ENCODE results near the gene SLC10A2.

SLC10A2 gene

GRCh38 chr13:103003631-103004030 lies 62.6 kb downstream of the SLC10A2 start:
- no peaks in the 10 kb centered on the region for H3K9me3 ChIP-seq (ENCODE audit: insufficient read depth, low read depth, low read length)
- H3K9ac ChIP-seq (ENCODE audit: low read depth, low read length, poor library complexity, severe bottlenecking), result no peak overlapping the region

DNA sequence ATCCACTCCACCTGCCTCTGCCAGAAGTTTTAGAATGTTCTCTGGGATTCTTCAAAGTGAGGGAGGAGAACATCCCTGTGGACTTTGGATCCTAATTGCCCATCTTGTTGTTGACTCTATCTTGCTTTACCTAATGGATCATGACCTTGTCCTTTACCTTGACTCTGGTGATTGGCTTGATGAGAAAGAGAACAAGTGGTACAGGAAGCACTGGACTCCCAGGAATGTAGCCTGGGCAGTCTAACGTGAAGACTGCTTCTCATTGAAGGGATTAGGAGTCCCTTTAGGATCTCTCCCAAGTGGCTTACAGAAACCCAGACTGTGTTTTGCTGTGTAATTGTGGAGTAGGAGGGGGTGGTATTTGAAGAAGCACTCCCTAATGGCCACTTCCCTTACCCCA lies 63.9 kb downstream of the SLC10A2 start:
- Histone ChIP-seq H3K27me3 (ENCODE audit: insufficient read depth, low read length, poor library complexity, severe bottlenecking) (no peaks in the 10 kb centered on the region), H3F3A (ENCODE audit: low read depth) (no peaks in the 10 kb centered on the region), H3K36me3 (ENCODE audit: insufficient read depth, low read length) (no peaks in the 10 kb centered on the region), H3K4me1 (ENCODE audit: insufficient read depth, low read length, poor library complexity, severe bottlenecking) (no peaks in the 10 kb centered on the region), H4K20me1 (ENCODE audit: insufficient read depth, low read length, poor library complexity, severe bottlenecking) (no peaks in the 10 kb centered on the region), H3K9me2 (replicated peaks; ENCODE audit: low read depth, low read length) (no peaks in the 10 kb centered on the region), H3K9me3 (ENCODE audit: insufficient read depth, low read depth, low read length) (no peaks in the 10 kb centered on the region), H3K4me3 (ENCODE audit: low read length, poor library complexity, severe bottlenecking) (no peak overlapping the region), H3K4me2 (ENCODE audit: low read depth, low read length, poor library complexity, severe bottlenecking) (no peak overlapping the region), H3K79me2 (ENCODE audit: insufficient read depth, low read length) (no peaks in the 10 kb centered on the region), H2AFZ (ENCODE audit: low read length) (no peak overlapping the region), H3K9ac (ENCODE audit: low read depth, low read length, poor library complexity, severe bottlenecking) (no peak overlapping the region)
- no peak for TF ChIP-seq EZH2phosphoT487 (IDR thresholded peaks at IDR 0.05; ENCODE audit: borderline replicate concordance)
- TF ChIP-seq, protein P1, sequence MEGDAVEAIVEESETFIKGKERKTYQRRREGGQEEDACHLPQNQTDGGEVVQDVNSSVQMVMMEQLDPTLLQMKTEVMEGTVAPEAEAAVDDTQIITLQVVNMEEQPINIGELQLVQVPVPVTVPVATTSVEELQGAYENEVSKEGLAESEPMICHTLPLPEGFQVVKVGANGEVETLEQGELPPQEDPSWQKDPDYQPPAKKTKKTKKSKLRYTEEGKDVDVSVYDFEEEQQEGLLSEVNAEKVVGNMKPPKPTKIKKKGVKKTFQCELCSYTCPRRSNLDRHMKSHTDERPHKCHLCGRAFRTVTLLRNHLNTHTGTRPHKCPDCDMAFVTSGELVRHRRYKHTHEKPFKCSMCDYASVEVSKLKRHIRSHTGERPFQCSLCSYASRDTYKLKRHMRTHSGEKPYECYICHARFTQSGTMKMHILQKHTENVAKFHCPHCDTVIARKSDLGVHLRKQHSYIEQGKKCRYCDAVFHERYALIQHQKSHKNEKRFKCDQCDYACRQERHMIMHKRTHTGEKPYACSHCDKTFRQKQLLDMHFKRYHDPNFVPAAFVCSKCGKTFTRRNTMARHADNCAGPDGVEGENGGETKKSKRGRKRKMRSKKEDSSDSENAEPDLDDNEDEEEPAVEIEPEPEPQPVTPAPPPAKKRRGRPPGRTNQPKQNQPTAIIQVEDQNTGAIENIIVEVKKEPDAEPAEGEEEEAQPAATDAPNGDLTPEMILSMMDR (conservative IDR thresholded peaks at IDR 0.05; ENCODE audit: low read length), result no peak

More at GRCh38 chr13:103003631-103004030, 62.6 kb downstream of the SLC10A2 start:
- Histone ChIP-seq H3K79me2 (ENCODE audit: insufficient read depth, low read length) (no peaks in the 10 kb centered on the region), H4K20me1 (ENCODE audit: insufficient read depth, low read length, poor library complexity, severe bottlenecking) (no peaks in the 10 kb centered on the region), H3K4me1 (ENCODE audit: insufficient read depth, low read length, poor library complexity, severe bottlenecking) (no peaks in the 10 kb centered on the region), H3K9me2 (replicated peaks; ENCODE audit: low read depth, low read length) (no peaks in the 10 kb centered on the region), H3K27me3 (ENCODE audit: insufficient read depth, low read length, poor library complexity, severe bottlenecking) (no peaks in the 10 kb centered on the region), H3K36me3 (ENCODE audit: insufficient read depth, low read length) (no peaks in the 10 kb centered on the region), H3K4me3 (ENCODE audit: low read length, poor library complexity, severe bottlenecking) (no peak overlapping the region), H3K4me2 (ENCODE audit: low read depth, low read length, poor library complexity, severe bottlenecking) (no peak overlapping the region), H3F3A (ENCODE audit: low read depth) (no peaks in the 10 kb centered on the region), H2AFZ (ENCODE audit: low read length) (no peak overlapping the region)
- TF ChIP-seq, protein P1 (conservative IDR thresholded peaks at IDR 0.05; ENCODE audit: low read length), result no peak
- TF ChIP-seq EZH2phosphoT487 (IDR thresholded peaks at IDR 0.05; ENCODE audit: borderline replicate concordance), result no peak

- Histone ChIP-seq H3K4me3 (ENCODE audit: low read length, poor library complexity, severe bottlenecking) (no peak overlapping the region), H3K79me2 (ENCODE audit: insufficient read depth, low read length) (no peaks in the 10 kb centered on the region), H2AFZ (ENCODE audit: low read length) (no peak overlapping the region), H4K20me1 (ENCODE audit: insufficient read depth, low read length, poor library complexity, severe bottlenecking) (no peaks in the 10 kb centered on the region), H3K27me3 (ENCODE audit: insufficient read depth, low read length, poor library complexity, severe bottlenecking) (no peaks in the 10 kb centered on the region), H3K4me1 (ENCODE audit: insufficient read depth, low read length, poor library complexity, severe bottlenecking) (no peaks in the 10 kb centered on the region), H3K9me3 (ENCODE audit: insufficient read depth, low read depth, low read length) (no peaks in the 10 kb centered on the region), H3F3A (ENCODE audit: low read depth) (no peaks in the 10 kb centered on the region), H3K36me3 (ENCODE audit: insufficient read depth, low read length) (no peaks in the 10 kb centered on the region), H3K9me2 (replicated peaks; ENCODE audit: low read depth, low read length) (no peaks in the 10 kb centered on the region), H3K9ac (ENCODE audit: low read depth, low read length, poor library complexity, severe bottlenecking) (no peak overlapping the region), H3K4me2 (ENCODE audit: low read depth, low read length, poor library complexity, severe bottlenecking) (no peak overlapping the region)
- no peak for TF ChIP-seq EZH2phosphoT487 (IDR thresholded peaks at IDR 0.05; ENCODE audit: borderline replicate concordance)
- TF ChIP-seq, protein P1 (conservative IDR thresholded peaks at IDR 0.05; ENCODE audit: low read length), result no peak
Measured at GRCh38 chr13:103000157-103000556, 66.1 kb downstream of the SLC10A2 start.
